T-cell (primary cell): ENCODE results near the gene U2AF2. TPM values are rescaled to one million over a fixed set of nuclear protein-coding genes. Genes with fewer than 3 reads are reported as not detected.
"Not testable (repeated sequence)": the region's sequence is repeated elsewhere in the genome, so short reads cannot be mapped to it uniquely, and the experiment has no call there.

Experiments used
- ATAC-seq, 4 experiments: fragments of 200-7000 bp in 3 of 4; fragments of 150-1000 bp in 1 of 4; cut with Tn5 transposase; replicated peaks in 1 of 4; 1 replicate in 3 of 4; 2 replicates in 1 of 4; pipeline ENCODE4 v1.10.0; 2021; ENCODE audit warnings: moderate library complexity in 3 of 4, mild to moderate bottlenecking in 2 of 4, moderate number of reproducible peaks in 1 of 4
- CTCF ChIA-PET, 2 donors: fragments of 300-600 bp; sonication (Branson Sonifier 250); formaldehyde crosslinking; loops; one replicate each; lab custom pipeline; 2022; ENCODE audit warnings: antibody characterized with exemption in 2 of 2; lab: Charles Lee
- POLR2A ChIA-PET, 2 donors: fragments of 300-600 bp; sonication (Branson Sonifier 250); formaldehyde crosslinking; loops; one replicate each; lab custom pipeline; 2022; ENCODE audit warnings: antibody characterized with exemption in 2 of 2; lab: Charles Lee
- DNase-seq, 35 experiments: peaks; one replicate each; pipeline versions ENCODE4 v3.0.0 to v3.0.0-alpha.2; 2013 to 2023
- H3K27ac ChIP-seq: one replicate; pipeline ENCODE4 v1.5.1; 2013; ENCODE audit warnings: low read length
- H3K27me3 ChIP-seq, 2 experiments: replicated peaks in 1 of 2; 1 replicate in 1 of 2; 2 replicates in 1 of 2; pipeline versions ENCODE4 v1.6.1 to v1.7.0; 2013; ENCODE audit warnings: low read length in 1 of 2, mixed read lengths in 1 of 2; ENCODE audit not compliant: control insufficient read depth in 2 of 2, insufficient read depth in 2 of 2; ENCODE audit errors: extremely low read depth in 1 of 2
- H3K36me3 ChIP-seq, 2 donors: 1 replicate in 1 of 2; 2 replicates in 1 of 2; pipeline versions ENCODE4 v1.6.1 to v1.7.0; 2013; ENCODE audit warnings: low read length in 1 of 2; ENCODE audit not compliant: control insufficient read depth in 2 of 2, insufficient read depth in 1 of 2; ENCODE audit errors: extremely low read depth in 1 of 2
- H3K4me1 ChIP-seq, 2 experiments: 1 replicate in 1 of 2; 2 replicates in 1 of 2; pipeline versions ENCODE4 v1.6.1 to v1.7.0; 2013; ENCODE audit warnings: low read length in 2 of 2, mixed read lengths in 1 of 2; ENCODE audit not compliant: insufficient read depth in 2 of 2, control insufficient read depth in 1 of 2; ENCODE audit errors: extremely low read depth in 1 of 2
- H3K4me3 ChIP-seq, 2 donors: 1 replicate in 1 of 2; 2 replicates in 1 of 2; pipeline versions ENCODE4 v1.5.1 to v1.7.0; 2013; ENCODE audit warnings: mild to moderate bottlenecking in 2 of 2, low read length in 1 of 2, moderate library complexity in 1 of 2; ENCODE audit not compliant: control insufficient read depth in 1 of 2; ENCODE audit errors: extremely low read depth in 1 of 2
- H3K9me3 ChIP-seq: 2 replicates; pipeline ENCODE4 v1.7.0; 2013
- H3K27ac Mint-ChIP-seq, 2 donors: one replicate each; pipeline ENCODE4 v1.8.0; 2020 to 2021; ENCODE audit warnings: mild to moderate bottlenecking in 2 of 2, mixed read lengths in 2 of 2
- H3K27me3 Mint-ChIP-seq, 2 donors: one replicate each; pipeline ENCODE4 v1.8.0; 2021 to 2022; ENCODE audit warnings: mixed read lengths in 2 of 2
- H3K36me3 Mint-ChIP-seq: one replicate; pipeline ENCODE4 v1.8.0; 2021; ENCODE audit warnings: mixed read lengths
- H3K4me1 Mint-ChIP-seq, 3 donors: one replicate each; pipeline ENCODE4 v1.8.0; 2020 to 2022; ENCODE audit warnings: mixed read lengths in 3 of 3, mild to moderate bottlenecking in 1 of 3
- H3K4me3 Mint-ChIP-seq, 3 donors: one replicate each; pipeline ENCODE4 v1.8.0; 2020 to 2022; ENCODE audit warnings: mild to moderate bottlenecking in 3 of 3, mixed read lengths in 3 of 3, moderate library complexity in 3 of 3
- H3K9me3 Mint-ChIP-seq, 3 donors: one replicate each; pipeline ENCODE4 v1.8.0; 2020 to 2022; ENCODE audit warnings: mixed read lengths in 3 of 3
- WGBS: methylation state at CpG from one replicate; pipeline ENCODE4 v1.1.5; 2013; ENCODE audit warnings: missing lambda C conversion rate; ENCODE audit not compliant: insufficient coverage; 5-methylcytosine and 5-hydroxymethylcytosine counted together
- total RNA-seq, 35 experiments: library from RNA in 6 of 35; stranded (reverse) in 6 of 35; fragments of 120-200 nt in 1 of 35; gene quantifications; one replicate each; pipeline versions ENCODE4 v1.2.1 to v1.2.4 and lab custom pipeline; 2013 to 2026

Gene U2AF2
- total RNA-seq, 5 donors from 2014 or later (not counting 1 experiment from before 2014, with no cell fraction given): 254 to 310 (median 303) TPM

DNA sequence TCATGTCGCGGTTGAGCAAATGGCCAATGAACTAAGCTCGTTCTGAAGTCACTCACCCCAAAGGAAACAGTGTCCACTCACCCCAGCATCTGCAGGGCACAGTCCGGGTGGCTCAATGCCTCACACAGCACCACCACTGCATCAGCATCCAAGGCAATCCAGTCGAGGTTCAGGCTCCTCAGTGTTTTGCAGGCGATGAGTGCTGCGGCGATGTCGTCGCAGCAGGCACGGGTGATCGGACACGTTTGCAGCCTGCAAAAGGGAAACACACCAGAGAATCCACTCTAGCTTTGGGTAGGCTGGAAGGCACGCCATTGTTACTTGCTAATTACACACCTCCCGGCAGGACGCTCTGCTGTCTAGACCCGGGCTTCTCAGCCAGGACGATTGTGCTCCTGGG lies 56.9 kb downstream of the U2AF2 start:
- Histone ChIP-seq H3K4me3 (no peak overlapping the region), H3K4me1 (no peaks in the 10 kb centered on the region), H3K9me3 (no peaks in the 10 kb centered on the region), H3K36me3 (no peaks in the 10 kb centered on the region), H3K27me3 (peaks cover 2 to 24% of the 10 kb centered on the region in 2 experiments), H3K27ac (no peak overlapping the region)
- no peak for DNase-seq
- H3K36me3 Mint-ChIP-seq: no peaks in the 10 kb centered on the region
- no peak overlapping the region for H3K27ac Mint-ChIP-seq
- H3K4me3 Mint-ChIP-seq: no peak overlapping the region
- peaks cover 0 to 5% (median 0%) of the 10 kb centered on the region in 3 donors for H3K4me1 Mint-ChIP-seq
- ChIA-PET POLR2A (no interaction called here), CTCF (no interaction called here)
- no peak for ATAC-seq
- WGBS: 86% methylated on average over 17 of the region's 18 CpGs
- no peaks in the 10 kb centered on the region for H3K9me3 Mint-ChIP-seq
- H3K27me3 Mint-ChIP-seq: peaks cover 3 to 6% of the 10 kb centered on the region in 2 donors

DNA sequence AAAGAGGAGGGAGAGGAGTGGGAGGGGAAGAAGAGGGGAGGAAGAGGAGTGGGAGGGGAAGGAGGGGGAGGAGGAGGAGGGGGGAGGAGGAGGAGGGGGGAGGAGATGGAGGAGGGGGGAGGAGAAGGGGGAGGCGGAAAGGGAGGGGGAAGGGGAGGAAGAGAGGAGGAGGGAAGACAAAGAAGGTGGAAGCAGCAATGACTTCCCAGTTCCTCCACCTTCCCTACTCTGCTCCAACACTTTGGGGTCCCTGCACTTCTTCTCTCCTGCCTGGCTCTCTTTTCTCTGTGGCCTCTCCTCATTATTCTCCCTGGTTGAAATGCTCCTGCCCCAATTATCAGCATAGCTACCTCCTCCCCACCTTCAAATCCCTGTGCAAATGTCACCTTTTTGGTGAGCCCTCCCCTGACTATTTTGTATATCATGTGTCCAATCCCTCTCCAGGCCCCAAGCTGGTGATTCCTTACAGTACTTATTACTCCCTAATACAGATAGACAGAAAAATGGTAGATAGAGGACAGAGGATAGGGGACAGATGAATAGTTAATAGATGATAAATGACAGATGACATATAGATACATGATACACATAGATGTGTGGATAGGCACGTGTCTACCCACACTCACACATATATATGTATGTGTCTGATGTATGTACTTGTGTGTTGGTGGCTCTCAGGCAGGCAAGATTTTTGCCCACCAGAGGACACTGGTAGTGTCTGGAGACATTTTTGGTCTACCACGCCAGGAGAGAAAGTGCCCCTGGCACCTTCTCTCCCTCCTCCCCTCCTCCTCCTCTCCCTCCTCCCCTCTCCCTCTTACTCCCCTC lies 58.2 kb downstream of the U2AF2 start:
- ChIA-PET CTCF (no interaction called here), POLR2A (no interaction called here)
- Histone ChIP-seq H3K4me1 (no peaks in the 10 kb centered on the region), H3K27me3 (peaks cover 2 to 36% of the 10 kb centered on the region in 2 experiments), H3K36me3 (no peaks in the 10 kb centered on the region), H3K27ac (no peak overlapping the region), H3K4me3 (no peak overlapping the region), H3K9me3 (no peaks in the 10 kb centered on the region)
- Mint-ChIP-seq H3K36me3 (no peaks in the 10 kb centered on the region), H3K4me3 (no peak overlapping the region), H3K9me3 (no peaks in the 10 kb centered on the region), H3K4me1 (peaks cover 0 to 5% (median 0%) of the 10 kb centered on the region in 3 donors), H3K27ac (no peak overlapping the region), H3K27me3 (peaks cover 12 to 17% of the 10 kb centered on the region in 2 donors)
- ATAC-seq: no peak
- no CpG with 5 or more reads among the region's 3 CpGs for WGBS
- no peak for DNase-seq

DNA sequence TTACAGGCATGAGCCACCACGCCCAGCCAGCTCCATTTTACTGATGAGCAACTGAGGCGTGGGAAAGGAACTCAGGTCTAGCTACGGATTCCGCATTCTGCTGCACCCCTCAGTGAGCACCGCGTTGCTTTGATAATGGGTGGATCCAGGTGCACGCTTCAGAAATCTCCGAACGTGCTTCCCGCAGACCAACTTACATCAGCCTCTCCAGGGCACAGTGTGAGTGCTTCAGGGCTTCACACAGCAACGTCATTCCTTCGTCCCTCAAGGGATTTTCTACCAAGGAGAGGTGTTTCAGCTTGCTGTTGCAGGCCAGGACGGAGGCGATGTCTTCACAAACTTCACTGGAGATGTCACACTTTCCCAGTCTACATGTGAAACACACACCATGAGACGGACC lies 61.7 kb downstream of the U2AF2 start:
- POLR2A ChIA-PET: no interaction called here
- Histone ChIP-seq H3K27me3 (peaks cover 2 to 52% of the 10 kb centered on the region in 2 experiments), H3K9me3 (no peaks in the 10 kb centered on the region), H3K4me1 (no peaks in the 10 kb centered on the region), H3K27ac (no peak overlapping the region), H3K4me3 (no peak overlapping the region), H3K36me3 (no peaks in the 10 kb centered on the region)
- Mint-ChIP-seq H3K4me1 (peaks cover 0 to 5% (median 0%) of the 10 kb centered on the region in 3 donors), H3K36me3 (no peaks in the 10 kb centered on the region), H3K4me3 (no peak overlapping the region), H3K27me3 (peaks cover 38 to 39% of the 10 kb centered on the region in 2 donors), H3K9me3 (peaks cover 3 to 11% (median 6%) of the 10 kb centered on the region in 3 donors), H3K27ac (no peak overlapping the region)
- CTCF ChIA-PET: no interaction called here
- DNase-seq (no peak), ATAC-seq (no peak)
- WGBS: 86% methylated on average over 15 of the region's 15 CpGs

DNA sequence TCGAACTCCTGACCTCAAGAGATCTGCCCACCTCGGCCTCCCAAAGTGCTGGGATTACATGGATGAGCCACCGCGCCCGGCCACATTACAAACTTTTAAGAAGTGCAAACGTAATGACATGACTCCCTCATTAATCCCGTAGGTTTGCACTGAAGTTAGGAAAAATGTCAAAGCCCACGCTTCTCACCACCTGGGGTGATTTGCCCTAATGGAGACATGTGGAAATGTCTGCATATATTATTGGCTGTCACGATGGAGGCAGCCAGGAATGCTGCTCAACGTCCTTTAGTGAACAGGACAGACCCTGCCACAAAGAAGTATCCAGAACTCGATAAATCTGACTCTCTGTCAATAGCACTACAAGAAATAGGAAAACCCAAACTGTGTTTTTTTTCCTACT lies 62.4 kb downstream of the U2AF2 start:
- POLR2A ChIA-PET: no interaction called here
- no peaks in the 10 kb centered on the region for H3K36me3 Mint-ChIP-seq
- Histone ChIP-seq H3K4me1 (no peaks in the 10 kb centered on the region), H3K36me3 (no peaks in the 10 kb centered on the region), H3K27me3 (peaks cover 2 to 46% of the 10 kb centered on the region in 2 experiments), H3K4me3 (no peak overlapping the region), H3K27ac (no peak overlapping the region), H3K9me3 (no peaks in the 10 kb centered on the region)
- H3K4me3 Mint-ChIP-seq: no peak overlapping the region
- 86% methylated on average over 9 of the region's 11 CpGs for WGBS
- H3K4me1 Mint-ChIP-seq: peaks cover 0 to 5% (median 0%) of the 10 kb centered on the region in 3 donors
- ATAC-seq (no peak), DNase-seq (no peak)
- peaks cover 37 to 45% of the 10 kb centered on the region in 2 donors for H3K27me3 Mint-ChIP-seq
- CTCF ChIA-PET: no interaction called here
- H3K9me3 Mint-ChIP-seq: peaks cover 6 to 18% (median 9%) of the 10 kb centered on the region in 3 donors
- H3K27ac Mint-ChIP-seq: no peak overlapping the region

DNA sequence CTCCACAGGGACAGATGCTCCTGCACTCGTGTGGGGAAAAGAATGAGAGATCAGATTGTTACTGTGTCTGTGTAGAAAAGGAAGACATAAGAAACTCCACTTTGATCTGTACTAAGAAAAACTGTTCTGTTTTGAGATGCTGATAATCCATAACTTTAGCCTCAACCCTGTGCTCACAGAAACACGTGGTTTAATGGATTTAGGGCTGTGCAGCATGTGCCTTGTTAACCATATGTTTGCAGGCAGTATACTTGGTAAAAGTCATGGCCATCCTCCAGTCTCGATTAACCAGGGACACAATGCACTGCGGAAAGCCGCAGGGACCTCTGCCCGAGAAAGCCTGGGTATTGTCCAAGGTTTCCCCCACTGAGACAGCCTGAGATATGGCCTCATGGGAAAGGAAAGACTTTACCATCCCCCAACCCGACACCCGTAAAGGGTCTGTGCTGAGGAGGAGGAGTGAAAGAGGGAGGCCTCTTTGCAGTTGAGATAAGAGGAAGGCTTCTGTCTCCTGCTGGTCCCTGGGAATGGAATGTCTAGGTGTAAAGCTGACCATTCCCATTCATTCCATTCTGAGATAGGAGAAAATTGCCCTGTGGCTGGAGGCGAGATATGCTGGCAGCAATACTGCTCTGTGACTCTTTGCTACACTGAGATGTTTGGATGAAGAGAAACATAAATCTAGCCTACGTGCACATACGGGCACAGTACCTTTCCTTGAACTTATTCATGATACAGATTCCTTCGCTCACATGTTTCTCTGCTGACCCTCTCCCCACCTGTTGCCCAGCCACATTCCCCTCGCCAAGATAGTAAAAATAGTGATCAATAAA lies 63.3 kb downstream of the U2AF2 start:
- POLR2A ChIA-PET, H3K4me1 ChIP-seq, H3K36me3 ChIP-seq, DNase-seq, H3K4me3 ChIP-seq, H3K27ac ChIP-seq, H3K4me1 Mint-ChIP-seq, ATAC-seq, H3K27ac Mint-ChIP-seq, H3K36me3 Mint-ChIP-seq, CTCF ChIA-PET, H3K9me3 ChIP-seq, H3K4me3 Mint-ChIP-seq: not testable (repeated sequence)
- WGBS: 32% methylated on average over 3 of the region's 13 CpGs
- peaks cover 40 to 50% of the 10 kb centered on the region in 2 donors for H3K27me3 Mint-ChIP-seq
- peaks cover 10 to 23% (median 15%) of the 10 kb centered on the region in 3 donors for H3K9me3 Mint-ChIP-seq
- peaks cover 2 to 46% of the 10 kb centered on the region in 2 experiments for H3K27me3 ChIP-seq

DNA sequence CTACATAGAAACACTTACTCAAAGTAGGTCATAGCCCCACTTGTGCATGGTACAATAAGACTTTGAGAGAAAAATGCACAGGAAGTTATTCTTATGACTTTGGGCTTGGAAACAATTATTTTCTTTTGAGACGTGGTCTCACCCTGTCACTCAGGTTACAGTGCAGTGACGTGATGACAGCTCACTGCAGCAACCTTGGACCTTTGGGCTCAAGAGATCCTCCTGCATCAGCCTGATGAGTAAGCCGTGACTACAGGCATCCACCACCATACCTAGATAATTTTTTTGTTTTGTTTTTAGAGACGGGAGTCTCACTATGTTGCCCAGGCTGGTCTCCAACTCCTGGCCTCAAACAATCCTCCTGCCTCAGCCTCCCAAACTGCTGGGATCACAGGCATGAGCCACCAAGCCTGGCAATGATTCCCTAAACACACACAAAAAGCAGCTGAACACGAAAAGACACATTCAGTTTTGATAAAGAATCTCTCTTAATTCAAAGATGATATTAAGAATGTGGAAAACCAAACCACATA lies 65.4 kb downstream of the U2AF2 start:
- H3K4me3 ChIP-seq: no peak overlapping the region
- DNase-seq (no peak), ATAC-seq (no peak)
- H3K27ac ChIP-seq: no peak overlapping the region
- H3K4me1 ChIP-seq: no peaks in the 10 kb centered on the region
- H3K27ac Mint-ChIP-seq: no peak overlapping the region
- no peaks in the 10 kb centered on the region for H3K36me3 Mint-ChIP-seq
- H3K9me3 Mint-ChIP-seq: peaks cover 10 to 23% (median 15%) of the 10 kb centered on the region in 3 donors
- H3K36me3 ChIP-seq: no peaks in the 10 kb centered on the region
- WGBS: 80% methylated on average over 1 of the region's 5 CpGs
- CTCF ChIA-PET: interaction anchor here in 1 of 2 donors (0.5 kb wide), 1 partner anchor 347 kb away, joined by 5 read pairs; no protein-coding TSS in a partner anchor
- H3K27me3 ChIP-seq: peaks cover 0 to 40% of the 10 kb centered on the region in 2 experiments
- H3K4me1 Mint-ChIP-seq: no peaks in the 10 kb centered on the region
- H3K27me3 Mint-ChIP-seq: peaks cover 42 to 51% of the 10 kb centered on the region in 2 donors
- peaks cover 2% of the 10 kb centered on the region for H3K9me3 ChIP-seq
- POLR2A ChIA-PET: no interaction called here
- no peak overlapping the region for H3K4me3 Mint-ChIP-seq
